ENCODE results near the gene MOCOS. TPM values are rescaled to one million over a fixed set of nuclear protein-coding genes. Genes with fewer than 3 reads are reported as not detected.

Gene MOCOS
- total and polyA plus RNA-seq, 2 of the 8 experiments (the other 6 are each of a cell fraction or from before 2014, with no cell fraction given) = 4.7 to 5.8 TPM

- ChIA-PET POLR2A (ENCODE audit: partially characterized antibody) (interaction anchor here (1.0 kb wide), 2 partner anchors 9 to 22 kb away, joined by 4 to 5 read pairs; no protein-coding TSS in a partner anchor), CTCF (ENCODE audit: partially characterized antibody) (interaction anchor here (0.6 to 2.7 kb wide), 6 partner anchors 10 to 284 kb away, joined by 3 to 15 read pairs (median 4); no protein-coding TSS in a partner anchor)
- Histone ChIP-seq H3K18ac (ENCODE audit: extremely low read depth, low read length) (no peak overlapping the region), H4K5ac (ENCODE audit: insufficient read length, low read depth, low read length) (no peak overlapping the region), H2BK12ac (ENCODE audit: low read depth, low read length) (no peak overlapping the region), H3K4me3 (ENCODE audit: extremely low read depth in 1 of 4, insufficient read depth in 2 of 4, low read depth in 3 of 4, low read length in 4 of 4) (no peak overlapping the region), H2BK120ac (replicated peaks; ENCODE audit: low read depth, low read length) (no peak overlapping the region), H3K9ac (replicated peaks in 1 of 4; ENCODE audit: extremely low read depth in 1 of 4, low read depth in 3 of 4, low read length in 3 of 4) (no peak overlapping the region), H4K8ac (ENCODE audit: extremely low read depth, insufficient read depth, low read length) (no peak overlapping the region), H3K27ac (ENCODE audit: low read depth, low read length) (no peak overlapping the region), H3K4me1 (replicated peaks in 1 of 4; ENCODE audit: control insufficient read depth in 3 of 4, insufficient read depth in 4 of 4, low read length in 3 of 4) (no peaks in the 10 kb centered on the region), H4K91ac (replicated peaks; ENCODE audit: insufficient read length, low read length) (no peak overlapping the region), H2BK15ac (ENCODE audit: low read length) (no peak overlapping the region), H3K36me3 (ENCODE audit: control insufficient read depth in 2 of 4, insufficient read depth in 4 of 4, low read length in 3 of 4) (peaks cover 29 to 92% (median 67%) of the 10 kb centered on the region in 4 experiments), H3K14ac (ENCODE audit: insufficient read length) (no peak overlapping the region), H2AK5ac (ENCODE audit: low read depth, low read length) (no peak overlapping the region), H3K27me3 (replicated peaks in 1 of 4; ENCODE audit: control insufficient read depth in 3 of 4, extremely low read depth in 1 of 4, insufficient read depth in 3 of 4, low read length in 3 of 4) (no peaks in the 10 kb centered on the region), H3K79me1 (ENCODE audit: low read depth, low read length) (no peaks in the 10 kb centered on the region), H3K9me3 (ENCODE audit: insufficient read depth in 2 of 2, low read depth in 1 of 2, low read length in 1 of 2) (no peaks in the 10 kb centered on the region), H3K23ac (ENCODE audit: insufficient read length) (no peak overlapping the region), H2BK20ac (ENCODE audit: low read length) (no peak overlapping the region), H2AFZ (ENCODE audit: low read length) (no peak overlapping the region), H3K79me2 (ENCODE audit: control insufficient read depth in 1 of 2, insufficient read depth in 2 of 2, low read length in 2 of 2) (no peaks in the 10 kb centered on the region), H3K4me2 (ENCODE audit: insufficient read depth in 1 of 2, low read depth in 2 of 2, low read length in 2 of 2) (no peak overlapping the region), H4K20me1 (replicated peaks in 1 of 2; ENCODE audit: control insufficient read depth in 1 of 2, insufficient read depth in 2 of 2, low read length in 2 of 2) (peaks cover 0 to 4% of the 10 kb centered on the region in 2 experiments), H2BK5ac (ENCODE audit: low read depth, low read length) (no peak overlapping the region), H3K56ac (replicated peaks; ENCODE audit: insufficient read length, low read depth, low read length) (no peak overlapping the region), H3K23me2 (ENCODE audit: low read depth, low read length) (no peaks in the 10 kb centered on the region; the same call in 1 of the 2 replicates), H3K4ac (replicated peaks; ENCODE audit: insufficient read length, low read depth, low read length) (no peak overlapping the region)
- no peak for TF ChIP-seq POU5F1 (IDR thresholded peaks at IDR 0.05; ENCODE audit: low read depth, low read length)
- no peak for TF ChIP-seq MAFK (IDR thresholded peaks at IDR 0.05; ENCODE audit: low read depth, low read length)
- TF ChIP-seq PHF8 (conservative IDR thresholded peaks at IDR 0.05; ENCODE audit: low read depth, low read length) = no peak
- no peak for TF ChIP-seq TCF12 (IDR thresholded peaks at IDR 0.05; ENCODE audit: low read depth, low read length)
- TF ChIP-seq RXRA (IDR thresholded peaks at IDR 0.05; ENCODE audit: insufficient read depth, low read depth, low read length) = no peak
- TF ChIP-seq RBBP5 (IDR thresholded peaks at IDR 0.05; ENCODE audit: borderline replicate concordance, low read depth, low read length) = no peak
- no peak for TF ChIP-seq CTCF (IDR thresholded peaks at IDR 0.05; ENCODE audit: control extremely low read depth in 1 of 3, insufficient read depth in 1 of 3, low read depth in 1 of 3, low read length in 3 of 3)
- TF ChIP-seq NANOG (IDR thresholded peaks at IDR 0.05; ENCODE audit: insufficient read depth, low read depth, low read length, poor library complexity, severe bottlenecking) = no peak
- 93% methylated on average over 5 of the region's 5 CpGs; no CpG with 5 or more reads in 1 of the 2 experiments for WGBS, 2 experiments (ENCODE audit: extremely low coverage in 1 of 2, insufficient coverage in 1 of 2, insufficient read length in 1 of 2, insufficient replicate concordance in 2 of 2, low coverage in 1 of 2, low lambda C conversion rate in 2 of 2, missing lambda C conversion rate in 1 of 2)
- FAIRE-seq = no peak
- DNase-seq (ENCODE audit: low read depth in 1 of 2, low spot score in 2 of 2) = no peak
Measured at GRCh38 chr18:36158266-36158867, 28.9 kb upstream of the MOCOS start.

Measured in H1 (cell line).